SK-N-SH (cell line): ENCODE measurements around the gene STIM2.

Experiments
- CTCF ChIP-seq: fragments of 200-600 bp; sonication (generic); IDR thresholded peaks from 2 replicates; pipeline ENCODE4 v1.6.1; 2017; ENCODE audit warnings: antibody characterized with exemption, mild to moderate bottlenecking, moderate library complexity
- EZH2phosphoT487 ChIP-seq: fragments of 200-600 bp; sonication (generic); IDR thresholded peaks from 2 replicates; pipeline ENCODE4 v1.6.1; 2017; ENCODE audit warnings: low read depth, mixed run types, mild to moderate bottlenecking, antibody characterized with exemption, moderate library complexity, borderline replicate concordance
- YY1 ChIP-seq: IDR thresholded peaks from 2 replicates; pipeline ENCODE4 v1.4.0; 2012; ENCODE audit warnings: low read depth, mild to moderate bottlenecking

DNA sequence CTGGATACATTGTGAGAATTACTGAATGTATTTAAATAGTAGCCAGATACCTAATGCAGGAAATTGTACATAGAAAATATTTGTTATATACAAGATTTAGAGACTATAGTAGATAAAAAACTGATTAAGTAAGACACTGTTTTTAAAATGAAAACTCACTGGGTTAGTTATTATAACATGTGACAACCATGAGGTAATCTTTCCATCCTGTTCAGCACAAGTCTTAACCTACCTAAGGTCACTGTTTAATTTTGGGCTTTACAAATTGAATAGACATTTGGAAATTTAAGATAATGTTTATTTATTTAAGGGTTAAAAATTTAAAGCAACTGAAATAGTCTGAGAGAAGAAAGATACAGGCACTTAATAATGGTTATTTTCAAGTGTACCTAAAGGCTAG is 102.1 kb downstream of the STIM2 start:
- TF ChIP-seq YY1, result no peak
- TF ChIP-seq CTCF, result no peak
- TF ChIP-seq EZH2phosphoT487, result no peak
